HG03108 (cell line): ENCODE results near the gene TBX20.
"Not testable (repeated sequence)": the region's sequence is repeated elsewhere in the genome, so short reads cannot be mapped to it uniquely, and the experiment has no call there.

Source experiments
- ATAC-seq: cut with Tn5 transposase; IDR thresholded peaks from one replicate; pipeline ENCODE4 v1.9.1; 2021; ENCODE audit warnings: moderate library complexity; ENCODE audit not compliant: unreplicated experiment

TBX20 gene

DNA sequence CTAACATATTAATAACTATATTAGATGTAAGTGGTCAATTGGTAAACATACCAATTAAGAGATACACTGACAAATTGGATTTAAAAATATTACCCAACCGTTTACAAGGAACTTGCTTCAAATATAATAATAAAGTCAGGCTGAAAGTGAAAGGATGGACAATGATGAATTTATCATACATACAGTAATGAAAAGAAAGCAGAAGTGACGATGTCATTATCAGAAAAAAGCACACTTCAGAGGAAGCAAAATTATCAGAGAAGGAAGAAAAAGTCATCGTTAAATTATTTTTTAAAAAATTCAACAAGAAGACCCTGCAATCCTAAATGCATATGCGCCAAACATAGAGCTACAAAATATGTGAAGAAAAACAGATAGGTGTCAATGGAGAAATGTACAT lies 81.8 kb downstream of the TBX20 start:
- not testable (repeated sequence) for ATAC-seq

DNA sequence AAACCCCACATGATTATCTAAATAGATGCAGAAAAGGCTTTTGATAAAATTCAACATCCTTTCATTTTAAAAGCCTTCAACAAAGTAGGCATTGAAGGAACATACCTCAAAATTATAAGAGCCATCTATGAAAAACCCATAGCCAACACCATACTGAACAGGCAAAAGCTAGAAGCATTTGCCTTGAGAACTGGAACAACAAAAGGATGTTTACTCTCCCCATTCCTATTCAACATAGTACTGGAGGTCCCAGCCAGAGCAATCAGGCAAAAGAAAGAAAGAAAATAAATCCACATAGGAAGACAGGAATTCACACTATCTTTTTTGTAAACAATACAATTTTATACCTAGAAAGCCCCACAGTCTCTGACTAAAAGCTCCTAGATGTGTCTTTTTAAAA lies 86.2 kb downstream of the TBX20 start:
- not testable (repeated sequence) for ATAC-seq

DNA sequence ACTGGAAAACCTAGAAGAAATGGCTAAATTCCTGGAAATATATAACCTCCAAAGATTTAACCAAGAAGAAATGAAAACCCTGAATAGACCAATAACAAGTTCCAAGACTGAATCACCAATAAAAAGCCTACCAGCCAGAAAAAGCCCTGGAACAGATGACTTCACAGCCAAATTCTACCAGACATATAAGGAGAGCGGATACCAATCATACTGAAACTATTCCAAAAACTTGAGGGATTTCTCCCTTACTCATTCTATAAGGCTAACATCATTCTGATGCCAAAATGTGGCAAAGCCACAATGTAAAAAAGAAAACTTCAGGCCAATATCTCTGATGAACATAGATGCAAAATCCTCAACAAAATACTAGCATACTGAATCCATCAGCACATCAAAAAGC lies 86.7 kb downstream of the TBX20 start:
- not testable (repeated sequence) for ATAC-seq

DNA sequence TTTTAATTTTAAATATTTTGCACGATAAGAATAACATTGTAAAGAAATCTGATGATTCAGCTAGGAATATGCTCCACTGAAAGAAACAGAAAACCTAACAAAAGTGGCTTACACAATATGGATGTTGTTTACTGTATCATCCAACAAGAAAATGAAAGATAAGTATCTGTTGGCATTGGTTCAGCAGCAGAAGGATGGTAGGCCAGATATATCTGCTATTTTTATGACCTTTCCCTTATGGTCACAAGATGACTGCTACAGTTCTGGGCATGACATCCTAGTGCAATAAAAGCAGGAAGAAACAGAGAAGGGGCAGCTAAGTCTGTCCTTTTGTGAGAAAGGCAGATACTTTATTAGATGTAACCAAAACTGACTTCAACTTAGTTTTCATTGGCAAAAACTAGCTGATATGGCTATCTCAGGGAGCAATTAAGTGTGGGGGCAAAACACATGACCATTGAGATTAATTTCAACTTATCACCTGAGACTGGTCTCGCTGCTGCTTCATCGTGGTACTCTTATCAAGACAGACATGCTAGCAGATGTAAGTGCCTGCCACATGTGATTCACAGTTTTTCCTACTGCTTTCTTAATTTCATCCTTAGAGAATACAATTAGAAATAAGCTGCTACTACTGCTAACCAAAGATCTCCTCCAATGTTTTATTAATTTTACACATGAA lies 92.7 kb downstream of the TBX20 start:
- ATAC-seq = not testable (repeated sequence)
